GM18499 (cell line): ENCODE data around the gene TMEM258.

Source experiments
- ATAC-seq: cut with Tn5 transposase; IDR thresholded peaks from one replicate; pipeline ENCODE4 v1.9.1; 2021; ENCODE audit warnings: moderate number of reproducible peaks; ENCODE audit not compliant: insufficient read depth, unreplicated experiment

The TMEM258 gene

GRCh38 chr11:61777234-61778090, 14.9 kb downstream of the TMEM258 start:
- no peak for ATAC-seq

- no peak for ATAC-seq
Observed at GRCh38 chr11:61776561-61777075, 15.8 kb downstream of the TMEM258 start.

- ATAC-seq: no peak
Observed at GRCh38 chr11:61775606-61776554, 16.5 kb downstream of the TMEM258 start.

- ATAC-seq: no peak
Observed at GRCh38 chr11:61775106-61775505, 17.3 kb downstream of the TMEM258 start.

GRCh38 chr11:61774411-61774810, 18.0 kb downstream of the TMEM258 start:
- no peak for ATAC-seq

- no peak for ATAC-seq
Observed at GRCh38 chr11:61773809-61774208, 18.6 kb downstream of the TMEM258 start.

- ATAC-seq: no peak
Observed at GRCh38 chr11:61773356-61773755, 19.0 kb downstream of the TMEM258 start.

GRCh38 chr11:61771985-61772455, 20.4 kb downstream of the TMEM258 start:
- no peak for ATAC-seq

GRCh38 chr11:61771195-61771894, 21.1 kb downstream of the TMEM258 start:
- no peak for ATAC-seq

GRCh38 chr11:61769946-61770683, 22.3 kb downstream of the TMEM258 start:
- no peak for ATAC-seq

GRCh38 chr11:61769169-61769920, 23.1 kb downstream of the TMEM258 start:
- no peak for ATAC-seq

GRCh38 chr11:61768376-61769076, 23.9 kb downstream of the TMEM258 start:
- no peak for ATAC-seq

GRCh38 chr11:61766353-61766841, 26.0 kb downstream of the TMEM258 start:
- ATAC-seq: no peak

GRCh38 chr11:61765550-61766253, 26.7 kb downstream of the TMEM258 start:
- ATAC-seq: no peak

GRCh38 chr11:61764606-61765260, 27.7 kb downstream of the TMEM258 start:
- no peak for ATAC-seq

GRCh38 chr11:61763930-61764605, 28.3 kb downstream of the TMEM258 start:
- ATAC-seq: no peak
